Measurements from ENCODE around the gene CLCN3. TPM values are rescaled to one million over a fixed set of nuclear protein-coding genes. Genes with fewer than 3 reads are reported as not detected.
"Not testable (repeated sequence)": the region's sequence is repeated elsewhere in the genome, so short reads cannot be mapped to it uniquely, and the experiment has no call there.

The CLCN3 gene
- total and polyA plus RNA-seq, 4 experiments from 2014 or later, result 6.2 to 37.7 (median 25.7) TPM

GRCh38 chr4:169624012-169624411 lies 3.6 kb downstream of the CLCN3 start:
- H3K9me3 Mint-ChIP-seq; H3K27me3 Mint-ChIP-seq; H3K4me3 Mint-ChIP-seq; intact Hi-C loops (cut with micrococcal nuclease); H3K27me3 ChIP-seq (ENCODE audit: insufficient read depth, low read length); H3K9me3 ChIP-seq (ENCODE audit: control insufficient read depth in 1 of 2, low read length in 2 of 2); DNase-seq; H3K27ac ChIP-seq (ENCODE audit: low read depth, low read length); H3K36me3 ChIP-seq (ENCODE audit: insufficient read depth, low read length); H3K4me3 ChIP-seq (ENCODE audit: low read length in 2 of 2): not testable (repeated sequence)
- peak overlapping the region in 3 of 7 donors; percentile 12 to 38 (median 24) for H3K27ac Mint-ChIP-seq
- POLR2A ChIA-PET (ENCODE audit: partially characterized antibody), result interaction anchor here (0.9 kb wide), 1 partner anchor 12 kb away, joined by 3 read pairs; no protein-coding TSS in a partner anchor
- H3K36me3 Mint-ChIP-seq, result peaks cover 0 to 14% of the 10 kb centered on the region in 2 donors
- peaks cover 46 to 82% (median 63%) of the 10 kb centered on the region in 4 donors for H3K4me1 Mint-ChIP-seq
- H3K4me1 ChIP-seq (ENCODE audit: insufficient read depth, low read length), result peaks cover 26% of the 10 kb centered on the region
- CTCF ChIA-PET (ENCODE audit: partially characterized antibody), result interaction anchor here (1.1 to 1.6 kb wide), 2 partner anchors 11 to 16 kb away, joined by 3 to 10 read pairs; partner anchors contain the start of gene NEK1

GRCh38 chr4:169625886-169626285 lies 5.5 kb downstream of the CLCN3 start:
- Histone ChIP-seq H3K36me3 (ENCODE audit: insufficient read depth, low read length) (no peaks in the 10 kb centered on the region), H3K4me1 (ENCODE audit: insufficient read depth, low read length) (peaks cover 22% of the 10 kb centered on the region), H3K27me3 (ENCODE audit: insufficient read depth, low read length) (no peaks in the 10 kb centered on the region), H3K27ac (ENCODE audit: low read depth, low read length) (no peak overlapping the region), H3K9me3 (ENCODE audit: control insufficient read depth in 1 of 2, low read length in 2 of 2) (no peaks in the 10 kb centered on the region), H3K4me3 (ENCODE audit: low read length in 2 of 2) (no peak overlapping the region)
- ChIA-PET CTCF (ENCODE audit: partially characterized antibody) (interaction anchor here (1.2 to 2.8 kb wide), 2 partner anchors 13 to 29 kb away, joined by 3 to 13 read pairs; partner anchors contain the start of gene NEK1), POLR2A (ENCODE audit: partially characterized antibody) (no interaction called here)
- Mint-ChIP-seq H3K4me1 (peaks cover 44 to 72% (median 59%) of the 10 kb centered on the region in 4 donors), H3K36me3 (peaks cover 0 to 6% of the 10 kb centered on the region in 2 donors), H3K4me3 (no peak overlapping the region), H3K27ac (peak overlapping the region; percentile 9 to 83 (median 32)), H3K27me3 (no peaks in the 10 kb centered on the region), H3K9me3 (no peaks in the 10 kb centered on the region)
- intact Hi-C loops (cut with micrococcal nuclease), result no loop called here
- DNase-seq, result no peak

- Mint-ChIP-seq H3K4me1 (peaks cover 45 to 72% (median 59%) of the 10 kb centered on the region in 4 donors), H3K27ac (peak overlapping the region in 6 of 7 donors; percentile 13 to 83 (median 40)), H3K4me3 (no peak overlapping the region), H3K9me3 (no peaks in the 10 kb centered on the region), H3K36me3 (peaks cover 0 to 5% of the 10 kb centered on the region in 2 donors), H3K27me3 (no peaks in the 10 kb centered on the region)
- H3K27ac ChIP-seq (ENCODE audit: low read depth, low read length), result no peak overlapping the region
- CTCF ChIA-PET (ENCODE audit: partially characterized antibody), result interaction anchor here (0.6 to 2.8 kb wide), 3 partner anchors 14 to 705 kb away, joined by 3 to 13 read pairs (median 3); partner anchors contain the start of gene NEK1
- DNase-seq, result no peak
- H3K4me3 ChIP-seq (ENCODE audit: low read length in 2 of 2), result no peak overlapping the region
- no peaks in the 10 kb centered on the region for H3K9me3 ChIP-seq (ENCODE audit: control insufficient read depth in 1 of 2, low read length in 2 of 2)
- POLR2A ChIA-PET (ENCODE audit: partially characterized antibody), result no interaction called here
- H3K4me1 ChIP-seq (ENCODE audit: insufficient read depth, low read length), result peaks cover 18% of the 10 kb centered on the region
- intact Hi-C loops (cut with micrococcal nuclease), result no loop called here
- no peaks in the 10 kb centered on the region for H3K27me3 ChIP-seq (ENCODE audit: insufficient read depth, low read length)
- H3K36me3 ChIP-seq (ENCODE audit: insufficient read depth, low read length), result no peaks in the 10 kb centered on the region
Observed at GRCh38 chr4:169626331-169627282, 6.2 kb downstream of the CLCN3 start.

GRCh38 chr4:169627307-169627706 lies 6.9 kb downstream of the CLCN3 start:
- H3K27me3 Mint-ChIP-seq, result no peaks in the 10 kb centered on the region
- no peak for DNase-seq
- no peaks in the 10 kb centered on the region for H3K9me3 Mint-ChIP-seq
- H3K36me3 Mint-ChIP-seq, result peaks cover 0 to 7% of the 10 kb centered on the region in 2 donors
- intact Hi-C loops (cut with micrococcal nuclease), result no loop called here
- no peak overlapping the region for H3K4me3 Mint-ChIP-seq
- ChIA-PET CTCF (ENCODE audit: partially characterized antibody) (interaction anchor here (2.8 kb wide), 1 partner anchor 15 kb away, joined by 13 read pairs; the partner anchor contains the start of gene NEK1), POLR2A (ENCODE audit: partially characterized antibody) (no interaction called here)
- no peaks in the 10 kb centered on the region for H3K9me3 ChIP-seq (ENCODE audit: control insufficient read depth in 1 of 2, low read length in 2 of 2)
- peaks cover 11% of the 10 kb centered on the region for H3K4me1 ChIP-seq (ENCODE audit: insufficient read depth, low read length)
- no peaks in the 10 kb centered on the region for H3K27me3 ChIP-seq (ENCODE audit: insufficient read depth, low read length)
- no peak overlapping the region for H3K27ac ChIP-seq (ENCODE audit: low read depth, low read length)
- H3K36me3 ChIP-seq (ENCODE audit: insufficient read depth, low read length), result no peaks in the 10 kb centered on the region
- H3K27ac Mint-ChIP-seq, result peak overlapping the region in 5 of 7 donors; percentile 13 to 58 (median 39)
- H3K4me3 ChIP-seq (ENCODE audit: low read length in 2 of 2), result no peak overlapping the region
- peaks cover 38 to 70% (median 58%) of the 10 kb centered on the region in 4 donors for H3K4me1 Mint-ChIP-seq

GRCh38 chr4:169628579-169628978 lies 8.2 kb downstream of the CLCN3 start:
- Histone ChIP-seq H3K9me3 (ENCODE audit: control insufficient read depth in 1 of 2, low read length in 2 of 2) (no peaks in the 10 kb centered on the region), H3K27ac (ENCODE audit: low read depth, low read length) (no peak overlapping the region), H3K4me1 (ENCODE audit: insufficient read depth, low read length) (no peaks in the 10 kb centered on the region), H3K27me3 (ENCODE audit: insufficient read depth, low read length) (no peaks in the 10 kb centered on the region), H3K36me3 (ENCODE audit: insufficient read depth, low read length) (no peaks in the 10 kb centered on the region), H3K4me3 (ENCODE audit: low read length in 2 of 2) (no peak overlapping the region)
- peak overlapping the region in 3 of 7 donors; percentile 10 to 59 (median 14) for H3K27ac Mint-ChIP-seq
- H3K9me3 Mint-ChIP-seq, result no peaks in the 10 kb centered on the region
- intact Hi-C loops (cut with micrococcal nuclease), result no loop called here
- POLR2A ChIA-PET (ENCODE audit: partially characterized antibody), result no interaction called here
- no peak overlapping the region for H3K4me3 Mint-ChIP-seq
- no peak for DNase-seq
- peaks cover 33 to 57% (median 48%) of the 10 kb centered on the region in 4 donors for H3K4me1 Mint-ChIP-seq
- CTCF ChIA-PET (ENCODE audit: partially characterized antibody), result interaction anchor here (2.8 kb wide), 1 partner anchor 16 kb away, joined by 13 read pairs; the partner anchor contains the start of gene NEK1
- peaks cover 0 to 7% of the 10 kb centered on the region in 2 donors for H3K36me3 Mint-ChIP-seq
- H3K27me3 Mint-ChIP-seq, result no peaks in the 10 kb centered on the region

GRCh38 chr4:169630069-169630468 lies 9.7 kb downstream of the CLCN3 start:
- CTCF ChIA-PET (ENCODE audit: partially characterized antibody), result interaction anchor here (1.0 to 1.4 kb wide), 3 partner anchors 11 to 29 kb away, joined by 3 to 4 read pairs (median 4); partner anchors contain the start of gene NEK1
- DNase-seq, result no peak
- no peak overlapping the region for H3K27ac ChIP-seq (ENCODE audit: low read depth, low read length)
- no peaks in the 10 kb centered on the region for H3K4me1 ChIP-seq (ENCODE audit: insufficient read depth, low read length)
- H3K27me3 Mint-ChIP-seq, result no peaks in the 10 kb centered on the region
- peaks cover 33 to 56% (median 47%) of the 10 kb centered on the region in 4 donors for H3K4me1 Mint-ChIP-seq
- intact Hi-C loops (cut with micrococcal nuclease), result no loop called here
- H3K27ac Mint-ChIP-seq, result peak overlapping the region in 3 of 7 donors; percentile 29 to 78 (median 69)
- POLR2A ChIA-PET (ENCODE audit: partially characterized antibody), result interaction anchor here (1.2 kb wide), 1 partner anchor 17 kb away, joined by 5 read pairs; no protein-coding TSS in a partner anchor
- peaks cover 0 to 7% of the 10 kb centered on the region in 2 donors for H3K36me3 Mint-ChIP-seq
- H3K4me3 Mint-ChIP-seq, result peak overlapping the region in 1 of 8 donors; percentile 52
- H3K4me3 ChIP-seq (ENCODE audit: low read length in 2 of 2), result no peak overlapping the region
- no peaks in the 10 kb centered on the region for H3K27me3 ChIP-seq (ENCODE audit: insufficient read depth, low read length)
- H3K9me3 Mint-ChIP-seq, result no peaks in the 10 kb centered on the region
- H3K9me3 ChIP-seq (ENCODE audit: control insufficient read depth in 1 of 2, low read length in 2 of 2), result no peaks in the 10 kb centered on the region
- no peaks in the 10 kb centered on the region for H3K36me3 ChIP-seq (ENCODE audit: insufficient read depth, low read length)

GRCh38 chr4:169632896-169633295 lies 12.5 kb downstream of the CLCN3 start:
- no peaks in the 10 kb centered on the region for H3K4me1 ChIP-seq (ENCODE audit: insufficient read depth, low read length)
- H3K27me3 Mint-ChIP-seq, result no peaks in the 10 kb centered on the region
- H3K4me1 Mint-ChIP-seq, result peaks cover 20 to 33% (median 30%) of the 10 kb centered on the region in 4 donors
- H3K27ac ChIP-seq (ENCODE audit: low read depth, low read length), result no peak overlapping the region
- H3K36me3 ChIP-seq (ENCODE audit: insufficient read depth, low read length), result no peaks in the 10 kb centered on the region
- DNase-seq, result no peak
- POLR2A ChIA-PET (ENCODE audit: partially characterized antibody), result interaction anchor here (1.6 kb wide), 1 partner anchor 13 kb away, joined by 3 read pairs; no protein-coding TSS in a partner anchor
- no peaks in the 10 kb centered on the region for H3K27me3 ChIP-seq (ENCODE audit: insufficient read depth, low read length)
- H3K4me3 Mint-ChIP-seq, result no peak overlapping the region
- peaks cover 14 to 26% of the 10 kb centered on the region in 2 donors for H3K36me3 Mint-ChIP-seq
- no peaks in the 10 kb centered on the region for H3K9me3 ChIP-seq (ENCODE audit: control insufficient read depth in 1 of 2, low read length in 2 of 2)
- CTCF ChIA-PET (ENCODE audit: partially characterized antibody), result no interaction called here
- H3K4me3 ChIP-seq (ENCODE audit: low read length in 2 of 2), result no peak overlapping the region
- no peak overlapping the region for H3K27ac Mint-ChIP-seq
- H3K9me3 Mint-ChIP-seq, result no peaks in the 10 kb centered on the region
- intact Hi-C loops (cut with micrococcal nuclease), result no loop called here
